Neuron (in vitro differentiated cells): ENCODE measurements around the gene IL22RA1.

Experiments used
- H2AFZ ChIP-seq: one replicate; pipeline ENCODE4 v1.6.1; 2013; ENCODE audit warnings: low read depth, mild to moderate bottlenecking, inconsistent platforms, low read length, moderate library complexity
- H3K27me3 ChIP-seq: one replicate; pipeline ENCODE4 v1.6.1; 2013; ENCODE audit warnings: low read length; ENCODE audit not compliant: insufficient read depth
- H3K36me3 ChIP-seq: one replicate; pipeline ENCODE4 v1.6.1; 2013; ENCODE audit warnings: low read length; ENCODE audit not compliant: insufficient read depth
- H3K4me1 ChIP-seq: one replicate; pipeline ENCODE4 v1.6.1; 2013; ENCODE audit warnings: low read length; ENCODE audit not compliant: insufficient read depth
- H3K4me3 ChIP-seq: 2 replicates; pipeline ENCODE4 v1.5.1; 2013; ENCODE audit warnings: mild to moderate bottlenecking, low read length, moderate library complexity
- H3K9me3 ChIP-seq: one replicate; pipeline ENCODE4 v1.6.1; 2013; ENCODE audit warnings: low read length

IL22RA1 gene

DNA sequence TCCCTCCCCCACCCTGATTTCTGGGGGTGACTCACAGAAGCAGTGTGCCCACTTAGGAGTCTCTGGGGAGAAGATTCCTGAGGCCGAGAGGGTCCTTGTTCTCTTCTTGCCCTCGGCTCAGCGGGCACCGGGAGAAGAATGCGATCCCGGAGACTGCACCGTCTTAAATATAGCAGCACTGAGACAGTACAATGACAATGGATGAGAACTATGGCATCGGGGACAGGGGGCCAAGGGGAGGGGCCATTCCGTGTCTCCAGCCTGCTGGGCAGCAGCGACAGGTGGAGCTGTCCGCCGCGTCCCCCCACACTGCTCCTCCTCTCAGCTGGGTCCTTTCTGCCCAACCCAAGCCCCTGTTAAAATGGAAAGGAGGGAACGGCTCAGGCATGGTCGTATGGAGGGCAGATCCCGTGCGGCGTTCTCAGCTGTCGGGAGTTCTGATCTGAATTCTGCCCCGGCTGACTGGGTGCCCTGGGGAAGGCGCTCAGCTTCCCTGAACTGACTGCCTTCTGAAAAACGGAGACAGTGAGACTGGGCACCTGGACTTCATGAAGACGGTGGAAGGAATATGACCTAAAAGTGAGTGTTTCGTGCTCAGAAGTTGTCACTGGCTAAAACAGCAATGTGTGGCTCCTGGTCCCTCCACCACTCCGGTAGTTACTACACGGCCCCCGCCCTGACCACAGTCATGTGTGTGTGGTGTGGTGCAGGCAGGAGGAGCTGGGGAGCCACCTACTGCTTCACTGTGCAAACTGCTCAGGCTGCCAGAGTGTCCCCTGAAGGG is 30.8 kb downstream of the IL22RA1 start, which contains the start of gene MYOM3:
TSS of gene MYOM3 (minus strand) at position 140 of the 784 bp plus-strand sequence. CDS start 3,499 bp downstream, outside the sequence.
- Histone ChIP-seq H3K4me3 (no peak within 1 kb of the TSS), H3K9me3 (no peaks in the 10 kb centered on the region), H3K4me1 (no peaks in the 10 kb centered on the region), H3K27me3 (peaks cover 45% of the 10 kb centered on the region), H2AFZ (no peak within 1 kb of the TSS), H3K36me3 (no peaks in the 10 kb centered on the region)

DNA sequence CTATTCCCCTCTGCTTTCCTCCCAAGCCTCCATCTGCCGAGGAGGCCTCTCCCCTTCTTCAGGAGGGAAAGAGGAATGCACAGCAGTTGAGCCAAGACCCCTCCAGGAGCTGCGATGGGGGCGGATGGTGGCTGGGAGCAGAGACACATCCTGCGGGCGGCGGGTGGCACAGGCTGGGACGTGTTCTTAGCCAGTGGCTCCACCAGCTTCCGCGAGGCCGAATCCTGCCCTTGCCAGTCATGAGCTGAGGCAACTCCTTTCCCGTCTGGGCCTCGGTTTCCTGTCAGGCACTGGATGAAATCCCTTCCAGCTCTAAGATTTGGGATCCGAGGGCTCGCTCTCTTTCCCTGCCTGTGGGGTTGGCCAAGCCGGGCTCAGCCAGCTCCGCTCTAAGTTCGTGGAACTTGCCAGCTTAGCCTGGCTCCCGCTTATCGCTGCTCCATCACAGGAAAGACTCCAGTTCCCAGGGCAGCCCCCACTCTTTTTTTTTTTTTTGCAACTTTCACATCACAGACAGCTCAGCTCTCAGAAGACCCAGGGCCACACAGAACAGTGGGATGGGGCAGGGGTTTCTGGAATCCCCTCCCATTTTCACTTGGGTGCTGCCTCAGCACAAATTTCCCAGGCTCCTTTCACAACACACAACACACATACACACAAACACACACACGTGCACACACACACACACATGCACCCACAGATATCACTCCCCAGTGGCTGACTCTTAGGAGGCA is 31.5 kb downstream of the IL22RA1 start:
- H3K4me1 ChIP-seq, result no peaks in the 10 kb centered on the region
- H3K36me3 ChIP-seq, result no peaks in the 10 kb centered on the region
- no peak overlapping the region for H2AFZ ChIP-seq
- no peaks in the 10 kb centered on the region for H3K9me3 ChIP-seq
- peaks cover 43% of the 10 kb centered on the region for H3K27me3 ChIP-seq
- no peak overlapping the region for H3K4me3 ChIP-seq

DNA sequence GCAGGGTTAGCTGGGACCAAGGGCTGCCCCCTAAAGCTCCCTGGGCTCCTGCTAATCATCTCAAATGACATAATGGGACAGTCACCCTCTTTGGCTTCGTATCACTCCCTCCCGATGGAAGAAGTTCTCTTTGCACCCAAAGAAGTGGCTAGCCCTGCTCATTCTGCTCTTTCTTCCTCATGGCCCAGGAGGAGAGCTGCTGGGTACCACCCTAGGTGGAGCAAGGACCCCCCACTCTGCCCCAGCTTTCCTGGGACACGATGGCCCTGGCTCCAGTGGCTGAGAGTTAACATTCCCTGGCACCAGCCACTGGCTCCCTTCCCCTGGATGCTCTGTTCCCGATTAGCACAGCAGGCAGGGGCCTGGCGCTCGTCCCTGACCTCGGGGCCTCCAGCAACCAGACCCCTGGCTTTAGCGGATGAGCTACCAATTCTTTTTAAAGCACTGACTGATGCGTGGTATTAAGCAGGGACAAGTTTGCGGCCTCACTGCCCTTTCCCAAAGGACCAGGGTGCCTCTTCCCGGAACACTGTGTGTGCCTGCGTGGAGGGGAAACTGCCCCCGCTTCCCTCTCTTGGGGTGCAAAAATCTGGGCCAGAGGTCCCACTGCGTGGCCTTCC is 32.2 kb downstream of the IL22RA1 start:
- Histone ChIP-seq H3K27me3 (peaks cover 43% of the 10 kb centered on the region), H2AFZ (no peak overlapping the region), H3K36me3 (no peaks in the 10 kb centered on the region), H3K9me3 (no peaks in the 10 kb centered on the region), H3K4me3 (no peak overlapping the region), H3K4me1 (no peaks in the 10 kb centered on the region)

DNA sequence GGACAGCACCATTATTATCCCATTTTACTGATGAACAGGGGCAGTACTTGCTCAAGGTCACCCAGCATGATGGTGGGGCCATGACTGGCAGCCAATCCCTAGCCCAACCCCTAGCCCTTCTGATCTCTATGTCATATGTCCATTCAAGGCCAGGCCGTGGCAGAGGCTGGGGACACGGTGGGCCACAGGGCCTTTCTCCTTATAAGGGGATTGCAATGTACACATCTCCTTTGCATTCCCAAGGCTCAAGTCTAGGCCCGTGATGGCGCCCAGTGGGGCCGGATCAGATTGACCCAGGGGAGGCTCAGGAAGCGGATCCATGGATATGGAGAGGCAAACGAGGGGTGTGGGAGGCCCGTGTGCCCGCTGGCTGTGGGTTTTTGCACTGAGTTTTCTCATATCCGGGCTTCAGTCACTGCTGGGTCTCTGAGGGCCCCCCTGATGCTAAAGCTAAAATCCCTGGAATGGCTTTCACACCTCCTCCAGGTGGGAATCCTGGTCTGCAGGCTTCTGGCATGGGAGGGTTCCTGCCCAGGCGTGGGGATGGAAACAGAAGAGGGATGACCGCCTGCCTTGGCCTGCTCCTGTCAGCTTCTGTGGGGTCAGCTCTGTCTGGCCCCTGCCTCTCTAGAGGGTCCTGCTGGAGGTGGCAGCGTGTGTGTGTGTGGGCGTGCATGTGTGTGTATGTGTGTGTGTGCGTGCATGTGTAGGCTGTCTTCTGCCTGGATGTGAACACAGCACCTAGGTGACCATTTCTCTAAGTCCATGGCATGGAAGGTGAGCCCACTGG is 33.1 kb downstream of the IL22RA1 start:
- Histone ChIP-seq H3K27me3 (peaks cover 43% of the 10 kb centered on the region), H3K9me3 (no peaks in the 10 kb centered on the region), H3K4me3 (no peak overlapping the region), H2AFZ (no peak overlapping the region), H3K4me1 (no peaks in the 10 kb centered on the region), H3K36me3 (no peaks in the 10 kb centered on the region)

DNA sequence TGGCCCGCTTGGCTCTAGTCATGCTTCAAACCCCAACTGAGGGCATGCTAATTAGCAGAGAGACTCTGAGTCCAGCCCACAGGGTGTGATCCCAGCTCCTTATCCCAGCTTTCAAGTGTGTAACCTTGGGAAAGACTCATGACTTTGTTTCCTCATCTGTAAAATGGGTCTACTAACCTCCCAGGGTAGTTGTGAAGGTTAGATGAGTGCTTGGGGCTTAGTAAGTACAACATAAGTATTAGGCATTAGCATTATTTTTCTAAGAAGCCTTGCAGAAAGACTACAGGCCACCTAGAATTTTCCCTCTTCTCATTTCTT is 33.8 kb downstream of the IL22RA1 start:
- H3K4me1 ChIP-seq, result no peaks in the 10 kb centered on the region
- H2AFZ ChIP-seq, result no peak overlapping the region
- H3K27me3 ChIP-seq, result peaks cover 43% of the 10 kb centered on the region
- H3K36me3 ChIP-seq, result no peaks in the 10 kb centered on the region
- no peaks in the 10 kb centered on the region for H3K9me3 ChIP-seq
- H3K4me3 ChIP-seq, result no peak overlapping the region

DNA sequence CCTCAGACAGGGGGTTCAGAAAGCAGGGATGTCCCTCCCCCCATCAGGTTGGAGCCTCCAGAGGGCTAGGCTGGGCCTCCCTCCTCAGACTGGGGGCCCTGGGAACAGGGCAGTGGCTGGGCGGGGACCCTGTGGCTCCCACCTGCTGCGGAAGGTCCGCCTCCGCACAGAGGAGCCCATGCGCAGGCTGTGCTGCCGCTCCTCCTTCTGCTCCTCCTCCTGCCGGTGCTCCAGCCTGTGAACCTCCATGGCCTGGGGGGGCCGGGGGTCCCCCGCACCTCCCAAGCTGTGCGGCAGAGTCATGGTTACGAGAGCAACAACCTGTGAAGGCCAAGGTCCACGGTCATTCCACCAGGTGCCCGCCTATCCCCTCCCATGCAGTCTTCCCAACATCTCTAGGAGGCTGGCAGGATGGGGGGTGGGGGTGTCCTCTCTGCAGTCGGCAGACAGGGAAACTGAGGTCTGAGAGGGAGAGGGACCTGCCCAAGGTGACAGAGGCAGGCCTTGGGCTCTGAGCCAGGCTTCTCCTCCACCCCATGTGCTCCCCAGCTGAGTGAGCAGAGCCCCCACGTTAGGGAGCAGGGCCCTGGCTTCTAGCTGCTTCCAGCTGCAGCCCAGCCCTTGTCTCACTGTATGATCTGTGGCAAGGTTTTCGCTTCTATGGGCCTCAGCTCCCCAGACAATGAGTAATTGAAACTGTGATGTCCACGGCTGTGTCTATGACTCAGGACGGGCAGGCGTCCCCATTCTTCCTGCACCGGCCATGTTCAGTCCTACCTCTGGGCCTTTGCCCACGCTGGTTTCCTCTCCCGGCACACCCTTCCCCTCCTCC is 34.4 kb downstream of the IL22RA1 start:
- Histone ChIP-seq H3K4me1 (no peaks in the 10 kb centered on the region), H3K4me3 (no peak overlapping the region), H3K36me3 (no peaks in the 10 kb centered on the region), H3K27me3 (peaks cover 42% of the 10 kb centered on the region), H3K9me3 (no peaks in the 10 kb centered on the region), H2AFZ (no peak overlapping the region)

DNA sequence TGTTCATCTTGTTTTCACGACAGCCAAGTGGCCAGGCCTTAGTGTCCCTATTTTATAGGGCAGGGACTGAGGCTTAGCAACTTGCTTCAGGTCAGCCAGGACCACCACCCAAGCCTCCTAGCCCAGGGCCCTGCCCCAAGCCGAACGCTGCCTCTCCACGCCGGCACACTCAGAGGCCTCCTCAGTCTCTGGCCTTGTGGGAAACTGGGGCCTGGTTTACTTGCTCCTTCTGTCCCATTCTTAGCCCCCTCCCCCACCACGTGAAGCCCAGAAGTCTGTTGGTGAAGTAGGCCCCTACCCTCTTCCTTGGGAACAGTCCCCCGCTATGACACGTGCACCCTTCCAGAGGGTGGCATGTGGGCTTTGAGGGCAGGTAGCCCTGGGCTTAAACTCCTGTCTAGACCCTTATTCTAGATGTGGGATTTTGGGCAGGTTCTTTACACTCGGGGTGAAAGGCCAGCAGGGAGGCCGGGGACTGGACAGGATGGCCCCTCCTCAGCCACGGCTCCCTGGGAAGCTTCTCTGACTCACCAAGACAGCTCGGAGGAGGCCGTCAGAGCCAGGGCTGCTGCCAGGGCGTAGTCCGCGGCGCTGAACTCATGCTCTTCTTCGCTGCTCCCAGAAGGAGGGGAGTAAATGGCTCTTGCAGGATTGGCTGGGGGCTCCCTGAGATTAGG is 35.3 kb downstream of the IL22RA1 start:
- Histone ChIP-seq H3K4me1 (no peaks in the 10 kb centered on the region), H3K36me3 (no peaks in the 10 kb centered on the region), H3K27me3 (peaks cover 39% of the 10 kb centered on the region), H3K4me3 (no peak overlapping the region), H3K9me3 (no peaks in the 10 kb centered on the region), H2AFZ (no peak overlapping the region)

DNA sequence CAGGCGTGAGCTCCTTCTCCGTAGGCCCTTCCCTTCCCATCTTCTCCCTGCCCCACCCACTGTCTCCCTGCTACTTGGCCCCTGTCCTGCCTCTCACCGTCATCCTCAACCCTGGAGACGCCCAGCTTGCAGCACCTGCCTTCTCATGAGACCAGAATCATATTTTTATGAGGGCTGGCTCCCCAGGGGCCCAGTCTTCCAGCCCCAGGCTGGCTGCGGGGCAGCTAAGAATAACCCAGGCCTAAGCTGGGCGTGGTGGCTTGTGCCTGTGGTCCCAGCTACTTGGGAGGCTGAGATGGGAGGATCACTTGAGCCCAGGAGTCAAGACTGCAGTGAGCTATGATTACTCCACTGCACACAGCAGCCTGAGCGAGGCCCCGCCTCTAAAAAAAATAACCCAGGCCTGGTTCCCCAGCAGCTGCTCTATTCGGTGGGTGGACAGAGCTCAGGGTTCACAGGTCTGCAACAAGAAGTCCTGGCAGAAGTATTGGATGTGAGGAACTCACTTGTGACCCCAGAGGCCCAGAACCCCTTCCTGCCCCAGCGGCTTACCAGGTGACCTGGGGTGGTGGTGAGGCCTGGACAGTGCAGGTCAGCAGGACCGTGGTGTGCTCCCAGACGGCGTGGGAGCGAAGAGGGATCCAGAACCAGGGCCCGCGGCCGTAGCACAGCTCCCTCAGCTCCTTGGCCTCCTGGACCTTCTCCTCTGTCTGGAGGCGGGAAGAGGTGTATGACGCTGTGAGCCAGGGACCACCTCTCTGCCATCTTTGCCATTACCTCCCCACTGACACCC is 37.4 kb downstream of the IL22RA1 start:
- no peaks in the 10 kb centered on the region for H3K4me1 ChIP-seq
- no peak overlapping the region for H3K4me3 ChIP-seq
- no peaks in the 10 kb centered on the region for H3K9me3 ChIP-seq
- no peaks in the 10 kb centered on the region for H3K36me3 ChIP-seq
- H3K27me3 ChIP-seq, result peaks cover 24% of the 10 kb centered on the region
- H2AFZ ChIP-seq, result no peak overlapping the region

DNA sequence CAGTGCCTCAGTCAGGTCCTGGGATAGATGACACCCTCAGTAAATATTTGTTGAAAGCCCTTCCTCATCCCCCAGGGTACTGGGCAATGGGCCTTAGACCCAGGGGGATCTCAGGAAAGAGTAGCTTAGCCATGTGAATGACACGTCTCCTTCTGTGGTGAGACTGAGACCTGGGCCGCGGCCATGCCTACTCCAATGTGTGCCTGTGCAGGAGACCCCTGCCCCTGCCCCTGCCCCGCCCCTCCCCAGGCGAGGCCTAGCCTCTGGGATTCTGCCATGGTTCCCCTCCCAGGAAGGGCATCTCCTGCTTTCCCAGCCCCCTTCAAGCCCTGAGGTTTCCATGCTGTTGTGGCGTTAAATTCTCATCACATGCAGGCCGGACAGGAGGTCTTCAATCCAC is 38.1 kb downstream of the IL22RA1 start:
- peaks cover 19% of the 10 kb centered on the region for H3K27me3 ChIP-seq
- no peak overlapping the region for H3K4me3 ChIP-seq
- no peak overlapping the region for H2AFZ ChIP-seq
- H3K4me1 ChIP-seq, result no peaks in the 10 kb centered on the region
- H3K9me3 ChIP-seq, result no peaks in the 10 kb centered on the region
- no peaks in the 10 kb centered on the region for H3K36me3 ChIP-seq

DNA sequence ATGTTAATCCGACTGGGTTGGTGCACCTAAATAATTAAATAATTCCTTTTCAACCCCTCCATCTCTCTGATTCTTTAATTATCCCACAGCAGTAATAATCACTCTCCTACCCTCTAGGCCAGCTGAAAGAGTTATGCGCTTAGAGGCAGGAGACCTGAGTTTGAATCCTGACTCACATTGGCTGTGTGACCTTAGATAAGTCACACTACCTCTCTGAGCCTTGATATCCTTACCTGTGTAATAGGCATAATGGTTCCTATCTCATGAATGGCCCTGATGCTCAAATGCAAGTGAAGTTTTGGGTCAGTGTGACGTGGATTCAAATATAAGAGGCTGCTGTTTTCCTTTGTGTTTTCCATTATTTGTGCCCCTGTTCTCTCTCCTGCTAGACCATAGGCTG is 39.1 kb downstream of the IL22RA1 start:
- H3K4me1 ChIP-seq, result no peaks in the 10 kb centered on the region
- H3K27me3 ChIP-seq, result peaks cover 14% of the 10 kb centered on the region
- no peak overlapping the region for H2AFZ ChIP-seq
- H3K9me3 ChIP-seq, result no peaks in the 10 kb centered on the region
- no peaks in the 10 kb centered on the region for H3K36me3 ChIP-seq
- no peak overlapping the region for H3K4me3 ChIP-seq

DNA sequence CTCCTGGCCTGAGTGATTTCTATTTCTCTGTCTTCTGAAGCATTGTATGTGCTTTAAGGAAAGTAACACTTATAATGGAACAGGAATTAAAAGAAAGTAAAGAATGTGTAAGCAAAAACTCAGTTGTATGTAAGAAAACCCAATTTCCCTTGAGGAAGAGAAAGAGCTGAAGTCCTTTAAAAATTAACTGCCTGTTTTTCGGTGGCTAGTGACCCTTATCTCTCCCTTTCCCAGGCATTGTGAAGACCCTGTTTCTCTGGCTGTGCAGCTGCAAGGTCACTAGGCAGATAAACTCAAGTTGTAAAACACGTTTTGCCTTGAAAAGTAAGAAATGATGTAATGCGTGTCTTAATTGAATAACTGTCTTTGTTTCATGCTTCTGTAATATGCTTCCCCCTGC is 39.5 kb downstream of the IL22RA1 start:
- Histone ChIP-seq H3K4me3 (no peak overlapping the region), H3K4me1 (no peaks in the 10 kb centered on the region), H3K36me3 (no peaks in the 10 kb centered on the region)

More for the DNA sequence above, 39.5 kb downstream of the IL22RA1 start:
- Histone ChIP-seq H3K9me3 (no peaks in the 10 kb centered on the region), H2AFZ (no peak overlapping the region), H3K27me3 (peaks cover 9% of the 10 kb centered on the region)
